SK-N-SH (cell line): Measurements from ENCODE around the gene CA10. TPM values are rescaled to one million over a fixed set of nuclear protein-coding genes. Genes with fewer than 3 reads are reported as not detected.

ENCODE experiments used
- CTCF ChIA-PET: fragments of 300-600, 350-600 bp; formaldehyde crosslinking; extraction: SDS; loops from one replicate; lab custom pipeline; 2021; lab: Yijun Ruan, JAX
- POLR2A ChIA-PET: fragments of 350-600 bp; sonication (Branson Sonifier 250); formaldehyde crosslinking; extraction: SDS; loops from one replicate; lab custom pipeline; 2020; ENCODE audit warnings: antibody characterized with exemption, inconsistent platforms; lab: Yijun Ruan, JAX
- DNase-seq: peaks from one replicate; pipeline ENCODE4 v3.0.0; 2012
- H2AFZ ChIP-seq: fragments of 200-600 bp; sonication (generic); 2 replicates; pipeline ENCODE4 v1.8.1; 2016; ENCODE audit warnings: antibody characterized with exemption, mild to moderate bottlenecking, low read depth
- H3F3A ChIP-seq: fragments of 200-600 bp; sonication (generic); replicated peaks from 2 replicates; pipeline ENCODE3; 2016; ENCODE audit warnings: antibody characterized with exemption, mild to moderate bottlenecking; ENCODE audit not compliant: insufficient read depth
- H3K27ac ChIP-seq, 2 experiments: fragments of 200-500 bp in 1 of 2; fragments of 200-600 bp in 1 of 2; sonication (Bioruptor generic) in 1 of 2; sonication (generic), shearing (Covaris generic) in 1 of 2; 2 replicates each; pipeline versions ENCODE4 v1.5.1 to v1.6.1; 2014 to 2016; ENCODE audit warnings: low read depth in 2 of 2, inconsistent platforms in 1 of 2, low read length in 1 of 2, mild to moderate bottlenecking in 1 of 2, mixed read lengths in 1 of 2
- H3K27me3 ChIP-seq: fragments of 200-600 bp; sonication (generic), shearing (Covaris generic); 2 replicates; pipeline ENCODE4 v1.6.1; 2016; ENCODE audit warnings: mixed run types; ENCODE audit not compliant: insufficient read depth
- H3K36me3 ChIP-seq, 2 experiments: fragments of 200-500 bp in 1 of 2; fragments of 200-600 bp in 1 of 2; sonication (Bioruptor generic) in 1 of 2; sonication (generic) in 1 of 2; replicated peaks in 1 of 2; 2 replicates each; pipeline versions ENCODE3 to v1.5.1; 2014 to 2016; ENCODE audit warnings: low read length in 1 of 2, mild to moderate bottlenecking in 1 of 2; ENCODE audit not compliant: insufficient read depth in 2 of 2, control insufficient read depth in 1 of 2
- H3K4me1 ChIP-seq, 2 experiments: fragments of 200-500 bp in 1 of 2; fragments of 200-600 bp in 1 of 2; sonication (Bioruptor generic) in 1 of 2; sonication (generic), shearing (Covaris generic) in 1 of 2; 2 replicates each; pipeline versions ENCODE4 v1.5.1 to v1.6.1; 2014 to 2016; ENCODE audit warnings: low read depth in 1 of 2, low read length in 1 of 2, mixed run types in 1 of 2; ENCODE audit not compliant: insufficient read depth in 2 of 2, control insufficient read depth in 1 of 2
- H3K4me2 ChIP-seq: fragments of 200-600 bp; sonication (generic), shearing (Covaris generic); 2 replicates; pipeline ENCODE4 v1.6.1; 2017; ENCODE audit warnings: mixed run types
- H3K4me3 ChIP-seq, 2 experiments: fragments of 200-500 bp in 1 of 2; fragments of 200-600 bp in 1 of 2; sonication (Bioruptor generic) in 1 of 2; sonication (generic), shearing (Covaris generic) in 1 of 2; 2 replicates each; pipeline versions ENCODE4 v1.5.1 to v1.8.1; 2014 to 2016; ENCODE audit warnings: low read depth in 2 of 2, inconsistent platforms in 1 of 2, low read length in 1 of 2, mild to moderate bottlenecking in 1 of 2, mixed read lengths in 1 of 2, moderate library complexity in 1 of 2
- H3K79me2 ChIP-seq: fragments of 200-600 bp; sonication (generic); 2 replicates; pipeline ENCODE4 v1.8.1; 2017; ENCODE audit warnings: mild to moderate bottlenecking; ENCODE audit not compliant: insufficient read depth
- H3K9ac ChIP-seq: fragments of 200-600 bp; sonication (generic); 2 replicates; pipeline ENCODE4 v1.6.1; 2017; ENCODE audit warnings: mixed run types
- H3K9me2 ChIP-seq: fragments of 200-600 bp; sonication (generic); 2 replicates; pipeline ENCODE4 v1.6.1; 2017; ENCODE audit warnings: mixed run types
- H3K9me3 ChIP-seq: fragments of 200-600 bp; sonication (generic); 2 replicates; pipeline ENCODE4 v1.6.1; 2017; ENCODE audit warnings: mixed run types, mild to moderate bottlenecking, moderate library complexity
- H4K20me1 ChIP-seq: fragments of 200-600 bp; sonication (generic); 2 replicates; pipeline ENCODE4 v1.6.1; 2017; ENCODE audit warnings: mild to moderate bottlenecking, mixed run types; ENCODE audit not compliant: insufficient read depth
- CHD2 ChIP-seq: fragments of 150-350 bp; IDR thresholded peaks from 2 replicates; pipeline ENCODE4 v1.6.1; 2018; ENCODE audit warnings: low read length; ENCODE audit not compliant: partially characterized antibody
- EP300 ChIP-seq, 2 experiments: IDR thresholded peaks; 2 replicates each; pipeline versions ENCODE4 v1.4.0 to v1.6.1; 2012; ENCODE audit warnings: borderline replicate concordance in 1 of 2, low read depth in 1 of 2, low read length in 1 of 2
- FOXM1 ChIP-seq: IDR thresholded peaks from 2 replicates; pipeline ENCODE4 v1.4.0; 2012; ENCODE audit warnings: low read depth, mild to moderate bottlenecking
- GABPA ChIP-seq: IDR thresholded peaks from 2 replicates; pipeline ENCODE4 v1.4.0; 2012; ENCODE audit warnings: low read depth, mild to moderate bottlenecking
- GATA2 ChIP-seq: sonication (generic); formaldehyde crosslinking; IDR thresholded peaks from 2 replicates; pipeline ENCODE4 v1.5.0; 2020; ENCODE audit warnings: mild to moderate bottlenecking, missing genetic modification reagents
- JUND ChIP-seq: IDR thresholded peaks from 2 replicates; pipeline ENCODE4 v1.4.0; 2012
- MEF2A ChIP-seq: IDR thresholded peaks from 2 replicates; pipeline ENCODE4 v1.4.0; 2012; ENCODE audit warnings: low read depth, borderline replicate concordance
- NFIC ChIP-seq: IDR thresholded peaks from 2 replicates; pipeline ENCODE4 v1.4.0; 2012; ENCODE audit warnings: borderline replicate concordance
- POLR2AphosphoS5 ChIP-seq: IDR thresholded peaks from 2 replicates; pipeline ENCODE4 v1.6.1; 2012; ENCODE audit warnings: low read depth, low read length
- RCOR1 ChIP-seq: fragments of 150-350 bp; IDR thresholded peaks from 2 replicates; pipeline ENCODE4 v1.6.1; 2017; ENCODE audit warnings: antibody characterized with exemption, low read length
- RFX5 ChIP-seq: IDR thresholded peaks from 2 replicates; pipeline ENCODE4 v1.6.1; 2012; ENCODE audit warnings: mild to moderate bottlenecking, improper control_type of control experiment, low read length
- RXRA ChIP-seq: IDR thresholded peaks from 2 replicates; pipeline ENCODE4 v1.4.0; 2012; ENCODE audit warnings: low read depth, mild to moderate bottlenecking, borderline replicate concordance
- SIN3A ChIP-seq: IDR thresholded peaks from 2 replicates; pipeline ENCODE4 v1.6.1; 2012; ENCODE audit warnings: low read depth, mild to moderate bottlenecking, low read length, moderate library complexity, borderline replicate concordance
- TCF12 ChIP-seq: IDR thresholded peaks from 2 replicates; pipeline ENCODE4 v1.4.0; 2012
- TEAD4 ChIP-seq: IDR thresholded peaks from 2 replicates; pipeline ENCODE4 v1.4.0; 2012; ENCODE audit warnings: mild to moderate bottlenecking, borderline replicate concordance; ENCODE audit not compliant: insufficient read depth
- WGBS: methylation state at CpG from one replicate; pipeline ENCODE4 v1.1.6; 2017; ENCODE audit warnings: low lambda C conversion rate; 5-methylcytosine and 5-hydroxymethylcytosine counted together
- polyA plus RNA-seq, 3 experiments: library from polyadenylated mRNA; depleted of rRNA; stranded (reverse); fragments of >200 nt; gene quantifications; 2 replicates each; pipeline ENCODE4 v1.2.3, GENCODE V29; 2012
- TF ChIP-seq, protein P1 (sequence below): IDR thresholded peaks from 2 replicates; pipeline ENCODE4 v1.6.1; 2012; ENCODE audit warnings: mild to moderate bottlenecking, low read depth, low read length, moderate library complexity
- TF ChIP-seq, protein P2 (sequence below): IDR thresholded peaks from 2 replicates; pipeline ENCODE4 v1.4.0; 2012; ENCODE audit warnings: low read depth
- TF ChIP-seq, protein P3 (sequence below): IDR thresholded peaks from 2 replicates; pipeline ENCODE4 v1.4.0; 2012; ENCODE audit warnings: low read depth, borderline replicate concordance
- TF ChIP-seq, protein P4 (sequence below): fragments of 150-350 bp; IDR thresholded peaks from 2 replicates; pipeline ENCODE4 v1.6.1; 2017; ENCODE audit warnings: antibody characterized with exemption, low read length, low read depth, borderline replicate concordance

Gene CA10
- polyA plus RNA-seq, 1 of the 3 experiments (the other 2 are of a cell fraction), result not detected

DNA sequence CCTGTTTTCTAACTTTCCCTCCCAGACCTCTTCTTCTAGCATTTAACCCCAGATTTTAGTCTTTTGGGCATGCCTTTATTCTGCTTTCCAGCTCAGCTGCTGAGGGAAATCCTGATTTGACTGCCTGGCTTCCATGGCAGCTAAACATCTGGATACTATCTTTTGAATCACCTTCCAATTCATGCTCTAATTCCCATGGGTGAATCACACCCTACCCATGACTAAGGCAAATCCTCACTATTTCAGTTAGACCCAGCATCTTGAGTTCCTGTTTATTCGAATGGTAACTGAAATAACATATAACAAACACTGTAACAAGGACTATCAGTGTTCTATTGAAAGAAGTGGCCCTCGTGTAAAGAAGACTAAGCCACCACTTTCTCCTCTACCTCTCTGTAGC is 29.8 kb downstream of the CA10 start:
- Histone ChIP-seq H3F3A (no peaks in the 10 kb centered on the region), H3K9ac (no peak overlapping the region), H3K4me3 (no peak overlapping the region), H3K27me3 (no peaks in the 10 kb centered on the region), H3K4me2 (no peak overlapping the region), H3K9me3 (no peaks in the 10 kb centered on the region), H3K79me2 (no peaks in the 10 kb centered on the region), H3K4me1 (no peaks in the 10 kb centered on the region), H3K36me3 (no peaks in the 10 kb centered on the region), H4K20me1 (no peaks in the 10 kb centered on the region), H2AFZ (no peak overlapping the region), H3K9me2 (no peaks in the 10 kb centered on the region), H3K27ac (no peak overlapping the region)
- WGBS, result 7% methylated on average over 2 of the region's 2 CpGs
- TF ChIP-seq SIN3A (no peak), NFIC (no peak), GATA2 (CRISPR knock-in tag) (no peak), FOXM1 (no peak), RCOR1 (no peak), RFX5 (no peak), EP300 (IDR thresholded peaks at IDR 0.05; ENCODE audit: borderline replicate concordance in 1 of 2, low read depth in 1 of 2, low read length in 1 of 2) (no peak), MEF2A (no peak), GABPA (no peak), POLR2AphosphoS5 (no peak), CHD2 (no peak), TCF12 (no peak)
- TF ChIP-seq, protein P1, sequence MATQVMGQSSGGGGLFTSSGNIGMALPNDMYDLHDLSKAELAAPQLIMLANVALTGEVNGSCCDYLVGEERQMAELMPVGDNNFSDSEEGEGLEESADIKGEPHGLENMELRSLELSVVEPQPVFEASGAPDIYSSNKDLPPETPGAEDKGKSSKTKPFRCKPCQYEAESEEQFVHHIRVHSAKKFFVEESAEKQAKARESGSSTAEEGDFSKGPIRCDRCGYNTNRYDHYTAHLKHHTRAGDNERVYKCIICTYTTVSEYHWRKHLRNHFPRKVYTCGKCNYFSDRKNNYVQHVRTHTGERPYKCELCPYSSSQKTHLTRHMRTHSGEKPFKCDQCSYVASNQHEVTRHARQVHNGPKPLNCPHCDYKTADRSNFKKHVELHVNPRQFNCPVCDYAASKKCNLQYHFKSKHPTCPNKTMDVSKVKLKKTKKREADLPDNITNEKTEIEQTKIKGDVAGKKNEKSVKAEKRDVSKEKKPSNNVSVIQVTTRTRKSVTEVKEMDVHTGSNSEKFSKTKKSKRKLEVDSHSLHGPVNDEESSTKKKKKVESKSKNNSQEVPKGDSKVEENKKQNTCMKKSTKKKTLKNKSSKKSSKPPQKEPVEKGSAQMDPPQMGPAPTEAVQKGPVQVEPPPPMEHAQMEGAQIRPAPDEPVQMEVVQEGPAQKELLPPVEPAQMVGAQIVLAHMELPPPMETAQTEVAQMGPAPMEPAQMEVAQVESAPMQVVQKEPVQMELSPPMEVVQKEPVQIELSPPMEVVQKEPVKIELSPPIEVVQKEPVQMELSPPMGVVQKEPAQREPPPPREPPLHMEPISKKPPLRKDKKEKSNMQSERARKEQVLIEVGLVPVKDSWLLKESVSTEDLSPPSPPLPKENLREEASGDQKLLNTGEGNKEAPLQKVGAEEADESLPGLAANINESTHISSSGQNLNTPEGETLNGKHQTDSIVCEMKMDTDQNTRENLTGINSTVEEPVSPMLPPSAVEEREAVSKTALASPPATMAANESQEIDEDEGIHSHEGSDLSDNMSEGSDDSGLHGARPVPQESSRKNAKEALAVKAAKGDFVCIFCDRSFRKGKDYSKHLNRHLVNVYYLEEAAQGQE, result no peak
- TF ChIP-seq, protein P2, sequence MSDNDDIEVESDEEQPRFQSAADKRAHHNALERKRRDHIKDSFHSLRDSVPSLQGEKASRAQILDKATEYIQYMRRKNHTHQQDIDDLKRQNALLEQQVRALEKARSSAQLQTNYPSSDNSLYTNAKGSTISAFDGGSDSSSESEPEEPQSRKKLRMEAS, result no peak
- TF ChIP-seq, protein P3, sequence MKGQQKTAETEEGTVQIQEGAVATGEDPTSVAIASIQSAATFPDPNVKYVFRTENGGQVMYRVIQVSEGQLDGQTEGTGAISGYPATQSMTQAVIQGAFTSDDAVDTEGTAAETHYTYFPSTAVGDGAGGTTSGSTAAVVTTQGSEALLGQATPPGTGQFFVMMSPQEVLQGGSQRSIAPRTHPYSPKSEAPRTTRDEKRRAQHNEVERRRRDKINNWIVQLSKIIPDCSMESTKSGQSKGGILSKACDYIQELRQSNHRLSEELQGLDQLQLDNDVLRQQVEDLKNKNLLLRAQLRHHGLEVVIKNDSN, result no peak
- DNase-seq, result no peak
- POLR2A ChIA-PET, result no interaction called here
- CTCF ChIA-PET, result interaction anchor here (1.3 to 1.5 kb wide), 2 partner anchors 10 to 365 kb away, joined by 3 to 6 read pairs; no protein-coding TSS in a partner anchor

- no peaks in the 10 kb centered on the region for H3K9me3 ChIP-seq
- no peaks in the 10 kb centered on the region for H3K27me3 ChIP-seq
- 40% methylated on average over 7 of the region's 7 CpGs for WGBS
- no peaks in the 10 kb centered on the region for H3K36me3 ChIP-seq
- CTCF ChIA-PET, result interaction anchor here (1.3 to 2.6 kb wide), 3 partner anchors 13 to 361 kb away, joined by 3 to 14 read pairs (median 13); no protein-coding TSS in a partner anchor
- no peaks in the 10 kb centered on the region for H3K79me2 ChIP-seq
- POLR2A ChIA-PET, result no interaction called here
- no peak overlapping the region for H3K9ac ChIP-seq
- H3K4me3 ChIP-seq, result no peak overlapping the region
- no peak overlapping the region for H2AFZ ChIP-seq
- H3K4me2 ChIP-seq, result no peak overlapping the region
- no peak for DNase-seq
- no peak overlapping the region for H3K27ac ChIP-seq
- H3K9me2 ChIP-seq, result no peaks in the 10 kb centered on the region
- H3K4me1 ChIP-seq, result no peaks in the 10 kb centered on the region; a peak in 1 of 4 replicates
- H3F3A ChIP-seq, result no peaks in the 10 kb centered on the region
- H4K20me1 ChIP-seq, result no peaks in the 10 kb centered on the region
- TF ChIP-seq, protein P2, result no peak
- TF ChIP-seq TCF12 (no peak), RXRA (no peak), TEAD4 (no peak), JUND (no peak), SIN3A (no peak), CHD2 (no peak)
- TF ChIP-seq, protein P1, result no peak
- TF ChIP-seq, protein P4, sequence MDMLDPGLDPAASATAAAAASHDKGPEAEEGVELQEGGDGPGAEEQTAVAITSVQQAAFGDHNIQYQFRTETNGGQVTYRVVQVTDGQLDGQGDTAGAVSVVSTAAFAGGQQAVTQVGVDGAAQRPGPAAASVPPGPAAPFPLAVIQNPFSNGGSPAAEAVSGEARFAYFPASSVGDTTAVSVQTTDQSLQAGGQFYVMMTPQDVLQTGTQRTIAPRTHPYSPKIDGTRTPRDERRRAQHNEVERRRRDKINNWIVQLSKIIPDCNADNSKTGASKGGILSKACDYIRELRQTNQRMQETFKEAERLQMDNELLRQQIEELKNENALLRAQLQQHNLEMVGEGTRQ, result no peak
Observed at GRCh38 chr17:52124993-52125392, 33.5 kb downstream of the CA10 start.
